Natural killer cell (primary cell): ENCODE data around the gene ZNF236. TPM values are rescaled to one million over a fixed set of nuclear protein-coding genes. Genes with fewer than 3 reads are reported as not detected.
A peak's percentile ranks its signal among the peaks of the same experiment; 100 is the strongest.

ENCODE experiments used
- ATAC-seq, 3 donors: fragments of 150-1000 bp in 2 of 3; fragments of 200-7000 bp in 1 of 3; cut with Tn5 transposase; 1 replicate in 1 of 3; 2 replicates in 2 of 3; pipeline ENCODE4 v1.10.0; 2021; ENCODE audit warnings: mild to moderate bottlenecking in 2 of 3, moderate library complexity in 2 of 3
- DNase-seq, 2 donors: peaks; one replicate each; pipeline versions ENCODE4 v3.0.0 to v3.0.0-alpha.2; 2013 to 2021; ENCODE audit warnings: mixed read lengths in 1 of 2
- H3K27ac ChIP-seq: one replicate; pipeline ENCODE4 v1.5.1; 2013; ENCODE audit warnings: mild to moderate bottlenecking, low read length
- H3K27me3 ChIP-seq: one replicate; pipeline ENCODE4 v1.6.1; 2013; ENCODE audit warnings: low read length; ENCODE audit not compliant: control insufficient read depth, insufficient read depth
- H3K36me3 ChIP-seq: one replicate; pipeline ENCODE4 v1.6.1; 2013; ENCODE audit warnings: low read length; ENCODE audit not compliant: control insufficient read depth, insufficient read depth
- H3K4me1 ChIP-seq: one replicate; pipeline ENCODE4 v1.6.1; 2013; ENCODE audit warnings: low read length; ENCODE audit not compliant: control insufficient read depth, insufficient read depth
- H3K4me3 ChIP-seq: one replicate; pipeline ENCODE4 v1.5.1; 2013; ENCODE audit warnings: low read length
- H3K9me3 ChIP-seq: one replicate; pipeline ENCODE4 v1.6.1; 2013; ENCODE audit warnings: low read length; ENCODE audit not compliant: control insufficient read depth, insufficient read depth
- H3K27ac Mint-ChIP-seq, 2 donors: one replicate each; pipeline ENCODE4 v1.8.0; 2022; ENCODE audit warnings: mild to moderate bottlenecking in 2 of 2, mixed read lengths in 2 of 2, moderate library complexity in 1 of 2
- H3K27me3 Mint-ChIP-seq, 2 donors: one replicate each; pipeline ENCODE4 v1.8.0; 2022; ENCODE audit warnings: low read depth in 2 of 2, mixed read lengths in 2 of 2
- H3K36me3 Mint-ChIP-seq: one replicate; pipeline ENCODE4 v1.8.0; 2022; ENCODE audit warnings: mixed read lengths
- H3K4me1 Mint-ChIP-seq, 2 donors: one replicate each; pipeline ENCODE4 v1.8.0; 2022; ENCODE audit warnings: mixed read lengths in 2 of 2
- H3K4me3 Mint-ChIP-seq: one replicate; pipeline ENCODE4 v1.8.0; 2022; ENCODE audit warnings: mild to moderate bottlenecking, moderate library complexity, mixed read lengths
- H3K9me3 Mint-ChIP-seq, 2 donors: one replicate each; pipeline ENCODE4 v1.8.0; 2022; ENCODE audit warnings: mixed read lengths in 2 of 2
- CTCF ChIP-seq: fragments of 200-600 bp; IDR thresholded peaks from one replicate; pipeline ENCODE4 v1.8.0; 2022; ENCODE audit warnings: antibody characterized with exemption
- WGBS: methylation state at CpG from one replicate; pipeline ENCODE4 v1.1.7; 2013; ENCODE audit warnings: missing lambda C conversion rate; ENCODE audit not compliant: insufficient coverage; 5-methylcytosine and 5-hydroxymethylcytosine counted together
- intact Hi-C: fragments of 100-400 bp; cut with micrococcal nuclease; formaldehyde crosslinking; loops from one replicate; pipeline ENCODE4 v1.14.2; 2022
- total RNA-seq, 4 donors: library from RNA; stranded (reverse); fragments of 120-200 nt in 1 of 4; gene quantifications; one replicate each; pipeline versions ENCODE4 v1.2.3 to v1.2.4, GENCODE V29; 2013 to 2022

The ZNF236 gene
- total RNA-seq, 3 donors from 2014 or later (not counting 1 experiment from before 2014, with no cell fraction given) = 35.1 to 42.2 (median 39.7) TPM

GRCh38 chr18:76785872-76786271, 36.5 kb upstream of the ZNF236 start:
- H3K27me3 Mint-ChIP-seq = peaks cover 11 to 18% of the 10 kb centered on the region in 2 donors
- H3K9me3 Mint-ChIP-seq = peaks cover 0 to 4% of the 10 kb centered on the region in 2 donors
- no peak overlapping the region for H3K27ac Mint-ChIP-seq
- DNase-seq = no peak
- H3K4me3 Mint-ChIP-seq = peak overlapping the region; percentile 32
- ATAC-seq = no peak
- no peak for TF ChIP-seq CTCF
- no peaks in the 10 kb centered on the region for H3K36me3 Mint-ChIP-seq
- intact Hi-C loops = no loop called here
- H3K4me1 Mint-ChIP-seq = peaks cover 9 to 10% of the 10 kb centered on the region in 2 donors
- Histone ChIP-seq H3K4me3 (no peak overlapping the region), H3K4me1 (peaks cover 11% of the 10 kb centered on the region), H3K36me3 (no peaks in the 10 kb centered on the region), H3K9me3 (peaks cover 2% of the 10 kb centered on the region), H3K27ac (no peak overlapping the region), H3K27me3 (no peaks in the 10 kb centered on the region)
- 93% methylated on average over 6 of the region's 6 CpGs for WGBS

- Mint-ChIP-seq H3K27ac (no peak overlapping the region), H3K27me3 (peaks cover 11 to 18% of the 10 kb centered on the region in 2 donors), H3K4me1 (peaks cover 10 to 15% of the 10 kb centered on the region in 2 donors), H3K9me3 (peaks cover 3 to 8% of the 10 kb centered on the region in 2 donors), H3K36me3 (no peaks in the 10 kb centered on the region), H3K4me3 (no peak overlapping the region)
- no peak overlapping the region for H3K27ac ChIP-seq
- peaks cover 11% of the 10 kb centered on the region for H3K4me1 ChIP-seq
- DNase-seq (no peak), ATAC-seq (no peak)
- no peaks in the 10 kb centered on the region for H3K36me3 ChIP-seq
- 92% methylated on average over 36 of the region's 36 CpGs for WGBS
- peaks cover 7% of the 10 kb centered on the region for H3K9me3 ChIP-seq
- H3K27me3 ChIP-seq = no peaks in the 10 kb centered on the region
- H3K4me3 ChIP-seq = no peak overlapping the region
- intact Hi-C loops = no loop called here
- TF ChIP-seq CTCF = no peak
Observed at GRCh38 chr18:76788571-76789317, 33.6 kb upstream of the ZNF236 start.

GRCh38 chr18:76791106-76791505, 31.3 kb upstream of the ZNF236 start:
- peaks cover 14 to 19% of the 10 kb centered on the region in 2 donors for H3K4me1 Mint-ChIP-seq
- intact Hi-C loops = no loop called here
- no peak for ATAC-seq
- Histone ChIP-seq H3K4me3 (no peak overlapping the region), H3K27me3 (no peaks in the 10 kb centered on the region), H3K4me1 (peaks cover 11% of the 10 kb centered on the region), H3K9me3 (peaks cover 7% of the 10 kb centered on the region), H3K36me3 (no peaks in the 10 kb centered on the region), H3K27ac (no peak overlapping the region)
- no peak for DNase-seq
- no peak overlapping the region for H3K4me3 Mint-ChIP-seq
- TF ChIP-seq CTCF = no peak
- H3K36me3 Mint-ChIP-seq = no peaks in the 10 kb centered on the region
- peaks cover 3 to 8% of the 10 kb centered on the region in 2 donors for H3K9me3 Mint-ChIP-seq
- peaks cover 16 to 22% of the 10 kb centered on the region in 2 donors for H3K27me3 Mint-ChIP-seq
- no peak overlapping the region for H3K27ac Mint-ChIP-seq
- 97% methylated on average over 12 of the region's 12 CpGs for WGBS
